ENCODE measurements around the gene FGFR3.

FGFR3 gene

GRCh38 chr4:1813231-1813630, 20.1 kb downstream of the FGFR3 start:
- Histone ChIP-seq H2AK5ac (ENCODE audit: low read length, severe bottlenecking) (no peak overlapping the region), H3K4me1 (ENCODE audit: control insufficient read depth, insufficient read depth, low read depth, low read length) (no peaks in the 10 kb centered on the region), H3K36me3 (ENCODE audit: control insufficient read depth in 1 of 2, insufficient read depth in 2 of 2, low read depth in 1 of 2, low read length in 2 of 2) (peaks cover 59 to 72% of the 10 kb centered on the region in 2 experiments), H4K91ac (ENCODE audit: low read length) (no peak overlapping the region), H2BK15ac (ENCODE audit: low read depth, poor library complexity, severe bottlenecking) (no peak overlapping the region), H3K4me3 (ENCODE audit: insufficient read depth in 1 of 2, low read depth in 1 of 2, low read length in 2 of 2) (no peak overlapping the region), H3K9ac (ENCODE audit: low read length) (no peak overlapping the region), H3K79me1 (replicated peaks; ENCODE audit: low read length, poor library complexity, severe bottlenecking) (peaks cover 11% of the 10 kb centered on the region), H3K14ac (ENCODE audit: low read length in 2 of 2) (no peak overlapping the region), H3K4ac (ENCODE audit: low read depth in 1 of 2, low read length in 2 of 2) (no peak overlapping the region), H3K23ac (ENCODE audit: low read length in 2 of 2) (no peak overlapping the region), H4K8ac (ENCODE audit: low read length) (no peak overlapping the region), H2BK12ac (ENCODE audit: low read length in 2 of 2) (no peak overlapping the region), H2BK5ac (ENCODE audit: low read depth, low read length, poor library complexity, severe bottlenecking) (no peak overlapping the region), H2AFZ (ENCODE audit: low read depth, low read length) (no peak overlapping the region), H3K18ac (ENCODE audit: low read depth in 1 of 2, low read length in 2 of 2) (no peak overlapping the region), H3K9me3 (ENCODE audit: control insufficient read depth, low read length) (no peaks in the 10 kb centered on the region), H2BK120ac (ENCODE audit: low read depth, low read length) (no peak overlapping the region), H3K4me2 (ENCODE audit: low read length, poor library complexity, severe bottlenecking) (no peak overlapping the region), H3K27ac (ENCODE audit: low read length, poor library complexity, severe bottlenecking) (no peak overlapping the region), H3K27me3 (ENCODE audit: control insufficient read depth in 1 of 2, insufficient read depth in 1 of 2, low read length in 2 of 2) (no peaks in the 10 kb centered on the region)
- WGBS = 90% methylated on average over 9 of the region's 9 CpGs
- DNase-seq = no peak

DNA sequence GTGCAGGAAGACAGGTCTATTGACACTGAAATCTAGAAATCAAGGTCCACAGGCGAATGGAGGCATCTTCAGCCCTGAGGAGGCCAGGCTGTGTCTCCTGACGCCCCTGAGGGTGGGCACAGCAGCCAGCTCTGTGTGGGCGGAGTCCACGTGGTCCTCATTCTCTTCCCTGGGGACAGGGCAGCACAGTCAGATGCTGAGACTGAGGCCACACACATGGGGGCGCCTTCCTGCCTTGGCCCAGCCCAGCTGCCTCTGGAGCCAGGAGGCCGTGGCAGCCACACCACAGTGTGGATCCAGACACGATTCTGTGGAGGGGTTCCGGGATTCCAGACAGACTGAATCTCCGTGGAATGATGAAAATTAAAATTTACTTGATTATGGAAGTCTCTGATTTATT, 20.8 kb downstream of the FGFR3 start:
- Histone ChIP-seq H3K4me3 (ENCODE audit: insufficient read depth in 1 of 2, low read depth in 1 of 2, low read length in 2 of 2) (no peak overlapping the region), H3K23ac (ENCODE audit: low read length in 2 of 2) (no peak overlapping the region), H3K4me2 (ENCODE audit: low read length, poor library complexity, severe bottlenecking) (no peak overlapping the region), H2AK5ac (ENCODE audit: low read length, severe bottlenecking) (no peak overlapping the region), H3K36me3 (ENCODE audit: control insufficient read depth in 1 of 2, insufficient read depth in 2 of 2, low read depth in 1 of 2, low read length in 2 of 2) (peaks cover 64 to 72% of the 10 kb centered on the region in 2 experiments), H2BK5ac (ENCODE audit: low read depth, low read length, poor library complexity, severe bottlenecking) (no peak overlapping the region), H3K27me3 (ENCODE audit: control insufficient read depth in 1 of 2, insufficient read depth in 1 of 2, low read length in 2 of 2) (no peaks in the 10 kb centered on the region), H3K4ac (ENCODE audit: low read depth in 1 of 2, low read length in 2 of 2) (no peak overlapping the region), H3K79me1 (replicated peaks; ENCODE audit: low read length, poor library complexity, severe bottlenecking) (peaks cover 11% of the 10 kb centered on the region), H3K18ac (ENCODE audit: low read depth in 1 of 2, low read length in 2 of 2) (no peak overlapping the region), H3K9me3 (ENCODE audit: control insufficient read depth, low read length) (no peaks in the 10 kb centered on the region), H2BK15ac (ENCODE audit: low read depth, poor library complexity, severe bottlenecking) (no peak overlapping the region), H4K91ac (ENCODE audit: low read length) (no peak overlapping the region), H2BK12ac (ENCODE audit: low read length in 2 of 2) (no peak overlapping the region), H4K8ac (ENCODE audit: low read length) (no peak overlapping the region), H2AFZ (ENCODE audit: low read depth, low read length) (no peak overlapping the region), H3K14ac (ENCODE audit: low read length in 2 of 2) (no peak overlapping the region), H3K27ac (ENCODE audit: low read length, poor library complexity, severe bottlenecking) (no peak overlapping the region), H3K9ac (ENCODE audit: low read length) (no peak overlapping the region), H3K4me1 (ENCODE audit: control insufficient read depth, insufficient read depth, low read depth, low read length) (no peaks in the 10 kb centered on the region), H2BK120ac (ENCODE audit: low read depth, low read length) (no peak overlapping the region)
- 86% methylated on average over 8 of the region's 9 CpGs for WGBS
- peak; percentile 11 for DNase-seq

DNA sequence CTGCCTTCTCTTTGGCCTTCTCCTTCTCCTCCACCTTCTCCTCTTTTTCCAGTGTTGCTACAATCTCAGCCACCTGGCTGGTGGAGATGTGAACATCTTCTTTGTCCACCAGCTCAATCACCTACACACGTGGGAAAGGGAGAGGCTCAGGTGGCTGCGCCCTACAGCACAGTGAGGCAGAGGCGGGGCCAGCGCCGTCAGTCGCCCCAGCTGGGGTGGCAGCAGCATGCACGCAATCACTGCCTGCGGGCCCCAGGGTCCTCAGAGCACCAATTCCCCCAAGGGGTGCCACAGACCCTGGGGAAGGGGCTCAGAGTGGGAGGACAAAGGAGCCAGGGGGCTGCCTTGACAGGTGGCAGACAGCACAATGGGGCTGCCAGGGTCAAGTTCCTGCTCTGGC, 21.4 kb downstream of the FGFR3 start:
- Histone ChIP-seq H4K8ac (ENCODE audit: low read length) (no peak overlapping the region), H3K14ac (ENCODE audit: low read length in 2 of 2) (no peak overlapping the region), H3K18ac (ENCODE audit: low read depth in 1 of 2, low read length in 2 of 2) (no peak overlapping the region), H2AK5ac (ENCODE audit: low read length, severe bottlenecking) (no peak overlapping the region), H3K79me1 (replicated peaks; ENCODE audit: low read length, poor library complexity, severe bottlenecking) (peaks cover 11% of the 10 kb centered on the region), H3K4me1 (ENCODE audit: control insufficient read depth, insufficient read depth, low read depth, low read length) (no peaks in the 10 kb centered on the region), H2BK15ac (ENCODE audit: low read depth, poor library complexity, severe bottlenecking) (no peak overlapping the region), H2BK120ac (ENCODE audit: low read depth, low read length) (no peak overlapping the region), H3K4ac (ENCODE audit: low read depth in 1 of 2, low read length in 2 of 2) (no peak overlapping the region), H3K4me2 (ENCODE audit: low read length, poor library complexity, severe bottlenecking) (no peak overlapping the region), H3K4me3 (ENCODE audit: insufficient read depth in 1 of 2, low read depth in 1 of 2, low read length in 2 of 2) (no peak overlapping the region), H4K91ac (ENCODE audit: low read length) (no peak overlapping the region), H2AFZ (ENCODE audit: low read depth, low read length) (no peak overlapping the region), H3K9me3 (ENCODE audit: control insufficient read depth, low read length) (no peaks in the 10 kb centered on the region), H3K9ac (ENCODE audit: low read length) (no peak overlapping the region), H3K23ac (ENCODE audit: low read length in 2 of 2) (no peak overlapping the region), H3K27ac (ENCODE audit: low read length, poor library complexity, severe bottlenecking) (no peak overlapping the region), H3K27me3 (ENCODE audit: control insufficient read depth in 1 of 2, insufficient read depth in 1 of 2, low read length in 2 of 2) (no peaks in the 10 kb centered on the region), H2BK12ac (ENCODE audit: low read length in 2 of 2) (no peak overlapping the region), H2BK5ac (ENCODE audit: low read depth, low read length, poor library complexity, severe bottlenecking) (no peak overlapping the region), H3K36me3 (ENCODE audit: control insufficient read depth in 1 of 2, insufficient read depth in 2 of 2, low read depth in 1 of 2, low read length in 2 of 2) (peaks cover 69 to 77% of the 10 kb centered on the region in 2 experiments)
- no peak for DNase-seq
- WGBS = 97% methylated on average over 6 of the region's 8 CpGs

DNA sequence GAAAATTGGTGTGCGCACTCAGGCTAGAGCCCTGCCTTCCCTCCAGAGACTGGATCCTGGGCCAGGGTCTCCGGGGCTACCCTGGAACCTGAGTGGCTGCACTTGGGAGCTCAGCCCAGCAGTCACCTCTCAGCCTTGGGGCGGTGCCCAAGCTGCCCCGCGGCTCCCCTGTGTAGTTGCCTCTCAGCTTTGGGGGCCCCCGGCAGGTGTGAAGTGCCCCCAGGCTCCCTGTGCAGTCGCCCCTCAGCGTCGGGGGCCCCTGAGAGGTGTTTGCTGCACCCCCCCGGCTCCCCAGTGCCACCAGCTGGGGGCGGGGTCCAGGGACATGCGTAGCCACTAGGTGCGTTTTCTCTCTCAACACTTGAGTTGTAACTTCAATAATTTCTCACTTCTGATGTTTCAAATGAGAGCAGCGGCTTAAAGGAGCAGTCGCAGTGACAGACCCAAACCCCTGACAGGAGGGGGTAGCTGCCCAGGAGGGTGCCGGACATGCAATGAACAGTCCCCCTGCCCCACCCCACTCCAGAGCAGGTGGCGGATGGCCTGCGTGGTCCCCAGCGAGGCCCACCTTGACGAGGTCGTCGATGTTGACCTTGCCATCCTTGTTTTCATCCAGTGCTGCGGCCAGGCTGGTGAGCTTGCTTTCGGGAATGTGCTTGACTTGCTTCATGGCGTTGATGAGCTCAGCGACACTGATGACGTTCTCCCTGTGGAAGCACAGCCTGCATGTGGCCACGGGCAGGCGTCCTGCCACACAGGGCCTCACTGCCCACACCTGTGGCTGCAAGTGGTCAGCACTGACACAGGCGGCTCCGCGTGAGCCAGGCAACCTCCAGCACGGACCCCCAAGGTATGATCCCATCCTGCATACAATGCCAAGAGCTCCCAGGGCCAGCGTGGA, 22.3 kb downstream of the FGFR3 start:
- 96% methylated on average over 34 of the region's 34 CpGs for WGBS
- Histone ChIP-seq H4K91ac (ENCODE audit: low read length) (no peak overlapping the region), H3K4ac (ENCODE audit: low read depth in 1 of 2, low read length in 2 of 2) (no peak overlapping the region), H4K8ac (ENCODE audit: low read length) (no peak overlapping the region), H2BK12ac (ENCODE audit: low read length in 2 of 2) (no peak overlapping the region), H3K4me1 (ENCODE audit: control insufficient read depth, insufficient read depth, low read depth, low read length) (no peaks in the 10 kb centered on the region), H3K4me3 (ENCODE audit: insufficient read depth in 1 of 2, low read depth in 1 of 2, low read length in 2 of 2) (no peak overlapping the region), H2BK120ac (ENCODE audit: low read depth, low read length) (no peak overlapping the region), H3K27me3 (ENCODE audit: control insufficient read depth in 1 of 2, insufficient read depth in 1 of 2, low read length in 2 of 2) (no peaks in the 10 kb centered on the region), H3K4me2 (ENCODE audit: low read length, poor library complexity, severe bottlenecking) (no peak overlapping the region), H3K14ac (ENCODE audit: low read length in 2 of 2) (no peak overlapping the region), H3K18ac (ENCODE audit: low read depth in 1 of 2, low read length in 2 of 2) (no peak overlapping the region), H3K27ac (ENCODE audit: low read length, poor library complexity, severe bottlenecking) (no peak overlapping the region), H3K9ac (ENCODE audit: low read length) (no peak overlapping the region), H2AFZ (ENCODE audit: low read depth, low read length) (no peak overlapping the region), H2BK5ac (ENCODE audit: low read depth, low read length, poor library complexity, severe bottlenecking) (no peak overlapping the region), H3K9me3 (ENCODE audit: control insufficient read depth, low read length) (no peaks in the 10 kb centered on the region), H3K23ac (ENCODE audit: low read length in 2 of 2) (no peak overlapping the region), H2AK5ac (ENCODE audit: low read length, severe bottlenecking) (no peak overlapping the region), H2BK15ac (ENCODE audit: low read depth, poor library complexity, severe bottlenecking) (no peak overlapping the region), H3K79me1 (replicated peaks; ENCODE audit: low read length, poor library complexity, severe bottlenecking) (peaks cover 13% of the 10 kb centered on the region), H3K36me3 (ENCODE audit: control insufficient read depth in 1 of 2, insufficient read depth in 2 of 2, low read depth in 1 of 2, low read length in 2 of 2) (peaks cover 78 to 83% of the 10 kb centered on the region in 2 experiments)
- DNase-seq = no peak
